ENCODE measurements around the gene BTBD9. TPM values are rescaled to one million over a fixed set of nuclear protein-coding genes. Genes with fewer than 3 reads are reported as not detected.
A peak's percentile ranks its signal among the peaks of the same experiment; 100 is the strongest.

Gene BTBD9
- total RNA-seq, 6 experiments from 2014 or later, result 11.0 to 12.7 (median 12.5) TPM

GRCh38 chr6:38167598-38167997 lies 472.1 kb downstream of the BTBD9 start:
- TF ChIP-seq CTCF (IDR thresholded peaks at IDR 0.05), result no peak
- H3K36me3 Mint-ChIP-seq (ENCODE audit: low read depth), result no peaks in the 10 kb centered on the region
- peaks cover 2% of the 10 kb centered on the region; the same call in 1 of the 2 replicates for H3K27me3 Mint-ChIP-seq (ENCODE audit: insufficient read depth)
- H3K4me1 Mint-ChIP-seq (ENCODE audit: low read depth), result no peaks in the 10 kb centered on the region
- no peak for DNase-seq
- no peaks in the 10 kb centered on the region for H3K9me3 Mint-ChIP-seq
- H3K27ac Mint-ChIP-seq, result peak overlapping the region; percentile 16; the same call in 1 of the 2 replicates
- H3K4me3 Mint-ChIP-seq, result no peak overlapping the region

- H3K4me3 Mint-ChIP-seq, result no peak overlapping the region
- no peaks in the 10 kb centered on the region for H3K36me3 Mint-ChIP-seq (ENCODE audit: low read depth)
- no peaks in the 10 kb centered on the region for H3K4me1 Mint-ChIP-seq (ENCODE audit: low read depth)
- H3K9me3 Mint-ChIP-seq, result no peaks in the 10 kb centered on the region
- TF ChIP-seq CTCF (IDR thresholded peaks at IDR 0.05), result no peak
- H3K27me3 Mint-ChIP-seq (ENCODE audit: insufficient read depth), result peaks cover 4% of the 10 kb centered on the region; the same call in 1 of the 2 replicates
- H3K27ac Mint-ChIP-seq, result no peak overlapping the region
- no peak for DNase-seq
Measured at GRCh38 chr6:38166411-38167240, 473.1 kb downstream of the BTBD9 start.

GRCh38 chr6:38164671-38165108 lies 475.0 kb downstream of the BTBD9 start:
- no peak for TF ChIP-seq CTCF (IDR thresholded peaks at IDR 0.05)
- H3K27ac Mint-ChIP-seq, result no peak overlapping the region
- no peak overlapping the region for H3K4me3 Mint-ChIP-seq
- H3K4me1 Mint-ChIP-seq (ENCODE audit: low read depth), result no peaks in the 10 kb centered on the region
- DNase-seq, result no peak
- H3K9me3 Mint-ChIP-seq, result no peaks in the 10 kb centered on the region
- peaks cover 9% of the 10 kb centered on the region for H3K27me3 Mint-ChIP-seq (ENCODE audit: insufficient read depth)
- H3K36me3 Mint-ChIP-seq (ENCODE audit: low read depth), result peaks cover 19% of the 10 kb centered on the region

DNA sequence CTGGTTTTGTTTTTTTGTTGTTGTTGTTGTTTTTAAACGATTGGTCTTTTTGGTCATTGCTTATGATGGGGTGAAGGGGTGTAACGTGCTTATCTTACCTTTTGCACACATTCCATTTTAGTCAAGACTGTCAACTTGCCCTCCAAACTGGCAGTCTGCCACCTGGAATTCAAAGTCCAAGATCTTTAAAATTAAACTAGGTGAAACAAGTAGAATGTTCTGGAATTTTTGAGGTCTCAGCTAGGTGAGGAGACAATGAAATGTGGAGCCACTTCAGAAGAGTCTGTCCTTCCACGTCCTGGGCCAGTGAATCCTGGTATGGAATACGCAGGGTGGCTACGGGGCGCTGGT lies 475.6 kb downstream of the BTBD9 start:
- TF ChIP-seq CTCF (IDR thresholded peaks at IDR 0.05), result no peak
- Mint-ChIP-seq H3K4me3 (no peak overlapping the region), H3K4me1 (ENCODE audit: low read depth) (no peaks in the 10 kb centered on the region), H3K27me3 (ENCODE audit: insufficient read depth) (peaks cover 11% of the 10 kb centered on the region), H3K36me3 (ENCODE audit: low read depth) (peaks cover 25% of the 10 kb centered on the region), H3K27ac (no peak overlapping the region), H3K9me3 (peaks cover 2% of the 10 kb centered on the region; the same call in 1 of the 2 replicates)
- DNase-seq, result no peak

GRCh38 chr6:38163186-38164130 lies 476.3 kb downstream of the BTBD9 start:
- H3K9me3 Mint-ChIP-seq, result peaks cover 5% of the 10 kb centered on the region; the same call in 1 of the 2 replicates
- no peaks in the 10 kb centered on the region for H3K4me1 Mint-ChIP-seq (ENCODE audit: low read depth)
- H3K27me3 Mint-ChIP-seq (ENCODE audit: insufficient read depth), result peaks cover 12% of the 10 kb centered on the region
- no peak overlapping the region for H3K4me3 Mint-ChIP-seq
- H3K36me3 Mint-ChIP-seq (ENCODE audit: low read depth), result peaks cover 32% of the 10 kb centered on the region
- no peak for DNase-seq
- TF ChIP-seq CTCF (IDR thresholded peaks at IDR 0.05), result no peak
- no peak overlapping the region for H3K27ac Mint-ChIP-seq
